Measurements from ENCODE around the gene DNLZ. TPM values are rescaled to one million over a fixed set of nuclear protein-coding genes. Genes with fewer than 3 reads are reported as not detected.
A peak's percentile ranks its signal among the peaks of the same experiment; 100 is the strongest.

Gene DNLZ
- polyA plus RNA-seq, 2 of the 4 experiments (the other 2 are of a cell fraction): 8.0 to 19.9 TPM

- Histone ChIP-seq H3K4me1 (0 out of 3 replicates have a peak, but pooled peaks cover 3% of the 10 kb centered on the region), H3K9me3 (no peaks in the 10 kb centered on the region), H3K4me2 (no peak overlapping the region), H3K27ac (no peak overlapping the region), H3K4me3 (no peak overlapping the region)
- DNase-seq (ENCODE audit: low read depth in 1 of 2, low spot score in 1 of 2) (no peak), FAIRE-seq (no peak), ATAC-seq (no peak)
- CTCF ChIA-PET: interaction anchor here (0.9 to 3.2 kb wide), 9 partner anchors 9 to 295 kb away, joined by 3 to 15 read pairs (median 6); partner anchors contain the start of gene DNLZ
- POLR2A ChIA-PET: interaction anchor here (0.8 kb wide), 1 partner anchor 26 kb away, joined by 3 read pairs; no protein-coding TSS in a partner anchor
- WGBS (ENCODE audit: missing lambda C conversion rate): 95% methylated on average over 19 of the region's 23 CpGs
- TF ChIP-seq CHD4 (IDR thresholded peaks at IDR 0.05; ENCODE audit: borderline replicate concordance): no peak
- no peak for TF ChIP-seq CEBPB (IDR thresholded peaks at IDR 0.05)
- TF ChIP-seq HOXA7 (CRISPR knock-in tag; IDR thresholded peaks at IDR 0.05): no peak
- no peak for TF ChIP-seq E2F6 (IDR thresholded peaks at IDR 0.05; ENCODE audit: borderline replicate concordance, low read depth)
- no peak for TF ChIP-seq EHMT2 (IDR thresholded peaks at IDR 0.05; ENCODE audit: low read depth)
- no peak for TF ChIP-seq MAX (IDR thresholded peaks at IDR 0.05)
- TF ChIP-seq ATOH8 (CRISPR knock-in tag; IDR thresholded peaks at IDR 0.05; ENCODE audit: low read depth): no peak
- no peak for TF ChIP-seq HES2 (IDR thresholded peaks at IDR 0.05)
- TF ChIP-seq EP300 (IDR thresholded peaks at IDR 0.05): no peak
- TF ChIP-seq KDM5A (IDR thresholded peaks at IDR 0.05): no peak
- TF ChIP-seq EHF (CRISPR knock-in tag; IDR thresholded peaks at IDR 0.05): no peak
- no peak for TF ChIP-seq CTCF (IDR thresholded peaks at IDR 0.05)
Measured at GRCh38 chr9:136336881-136337280, 26.7 kb downstream of the DNLZ start.

- 0 out of 3 replicates have a peak, but pooled peaks cover 3% of the 10 kb centered on the region for H3K4me1 ChIP-seq
- no peak for ATAC-seq
- no peaks in the 10 kb centered on the region for H3K9me3 ChIP-seq
- POLR2A ChIA-PET: interaction anchor here (0.8 kb wide), 1 partner anchor 26 kb away, joined by 3 read pairs; no protein-coding TSS in a partner anchor
- DNase-seq (ENCODE audit: low read depth in 1 of 2, low spot score in 1 of 2): no peak
- H3K27ac ChIP-seq: no peak overlapping the region
- FAIRE-seq: no peak
- 82% methylated on average over 23 of the region's 30 CpGs for WGBS (ENCODE audit: missing lambda C conversion rate)
- no peak overlapping the region for H3K4me3 ChIP-seq
- TF ChIP-seq RNF2 (IDR thresholded peaks at IDR 0.05; ENCODE audit: borderline replicate concordance, low read depth) (no peak), CHD4 (IDR thresholded peaks at IDR 0.05; ENCODE audit: borderline replicate concordance) (no peak), EHF (CRISPR knock-in tag; IDR thresholded peaks at IDR 0.05) (no peak), GATA3 (IDR thresholded peaks at IDR 0.05; ENCODE audit: borderline replicate concordance) (no peak), FOSL2 (IDR thresholded peaks at IDR 0.05) (no peak), FOSL2 (CRISPR knock-in tag; IDR thresholded peaks at IDR 0.05) (peak; percentile 49; the same call in 1 of the 2 replicates)
- CTCF ChIA-PET: interaction anchor here (1.5 to 3.2 kb wide), 7 partner anchors 10 to 295 kb away, joined by 5 to 15 read pairs (median 7); partner anchors contain the start of gene DNLZ
- H3K4me2 ChIP-seq: no peak overlapping the region
Measured at GRCh38 chr9:136336156-136336870, 27.2 kb downstream of the DNLZ start.

All from A549 (cell line).